AG10803 (cell line): Measurements from ENCODE around the gene POLD1.

ENCODE experiments used
- DNase-seq: peaks from one replicate; pipeline ENCODE4 v3.0.0; 2010; ENCODE audit warnings: low read depth
- H3K4me3 ChIP-seq: 2 replicates; pipeline ENCODE4 v1.5.1; 2011; ENCODE audit warnings: mild to moderate bottlenecking, low read length, control low read depth
- TF ChIP-seq, protein P1 (sequence below): conservative IDR thresholded peaks from 2 replicates; pipeline ENCODE4 v1.5.1; 2011; ENCODE audit warnings: mild to moderate bottlenecking, low read length, control low read depth, inconsistent platforms

The POLD1 gene

DNA sequence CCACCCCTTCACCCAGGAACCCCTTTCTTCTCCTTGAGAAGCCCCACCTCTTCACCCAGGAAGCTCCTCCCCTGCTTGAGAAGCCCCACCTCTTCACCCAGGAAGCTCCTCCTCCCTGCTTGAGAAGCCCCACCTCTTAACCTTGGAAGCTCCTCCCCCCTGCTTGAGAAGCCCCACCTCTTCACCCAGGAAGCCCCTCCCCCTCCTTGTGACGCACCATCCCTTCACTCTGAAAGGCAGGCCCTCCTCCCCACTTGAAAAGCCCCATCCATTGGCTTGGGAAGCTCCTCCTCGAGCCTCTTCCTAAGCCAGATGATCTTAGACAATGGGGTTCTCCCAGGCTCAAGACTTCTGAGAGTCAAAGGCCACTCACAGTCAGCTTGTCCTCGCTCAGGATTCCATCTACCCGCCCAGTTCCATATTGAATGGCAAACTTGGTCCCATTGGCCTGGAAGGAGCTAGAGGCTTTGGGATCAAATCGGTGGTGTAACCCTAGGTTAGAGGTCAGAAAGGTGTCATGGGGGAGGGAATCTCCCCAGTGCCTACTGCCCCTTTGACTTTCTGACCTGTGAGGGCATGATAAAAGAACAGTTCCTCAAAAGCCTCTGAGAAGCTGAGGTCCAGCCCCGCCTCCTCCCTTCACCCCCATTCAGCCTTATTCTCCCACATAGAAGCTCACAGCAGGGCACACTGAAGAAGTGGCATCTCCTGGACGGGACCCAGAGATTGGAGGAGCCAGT is 22.7 kb upstream of the POLD1 start:
- DNase-seq, result no peak
- H3K4me3 ChIP-seq, result no peak overlapping the region
- TF ChIP-seq, protein P1, sequence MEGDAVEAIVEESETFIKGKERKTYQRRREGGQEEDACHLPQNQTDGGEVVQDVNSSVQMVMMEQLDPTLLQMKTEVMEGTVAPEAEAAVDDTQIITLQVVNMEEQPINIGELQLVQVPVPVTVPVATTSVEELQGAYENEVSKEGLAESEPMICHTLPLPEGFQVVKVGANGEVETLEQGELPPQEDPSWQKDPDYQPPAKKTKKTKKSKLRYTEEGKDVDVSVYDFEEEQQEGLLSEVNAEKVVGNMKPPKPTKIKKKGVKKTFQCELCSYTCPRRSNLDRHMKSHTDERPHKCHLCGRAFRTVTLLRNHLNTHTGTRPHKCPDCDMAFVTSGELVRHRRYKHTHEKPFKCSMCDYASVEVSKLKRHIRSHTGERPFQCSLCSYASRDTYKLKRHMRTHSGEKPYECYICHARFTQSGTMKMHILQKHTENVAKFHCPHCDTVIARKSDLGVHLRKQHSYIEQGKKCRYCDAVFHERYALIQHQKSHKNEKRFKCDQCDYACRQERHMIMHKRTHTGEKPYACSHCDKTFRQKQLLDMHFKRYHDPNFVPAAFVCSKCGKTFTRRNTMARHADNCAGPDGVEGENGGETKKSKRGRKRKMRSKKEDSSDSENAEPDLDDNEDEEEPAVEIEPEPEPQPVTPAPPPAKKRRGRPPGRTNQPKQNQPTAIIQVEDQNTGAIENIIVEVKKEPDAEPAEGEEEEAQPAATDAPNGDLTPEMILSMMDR, result no peak

DNA sequence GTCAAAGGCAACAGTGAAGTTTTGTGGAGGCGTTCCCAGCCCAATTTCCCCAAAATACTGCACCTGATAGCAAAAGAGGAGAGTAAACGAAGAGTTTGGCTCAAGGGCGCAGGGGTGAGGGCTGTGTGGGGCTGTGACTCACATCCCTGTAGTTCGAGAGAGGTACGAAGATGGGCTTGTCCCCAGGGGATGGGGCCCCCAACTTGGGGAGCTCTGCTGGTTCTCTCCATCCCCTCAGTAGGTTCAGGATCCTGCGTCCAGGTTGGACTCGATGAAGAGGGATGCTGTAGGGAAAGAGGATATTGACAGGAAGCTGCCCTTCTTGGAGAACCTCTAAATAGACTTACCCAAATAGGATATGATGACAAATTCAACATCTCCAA is 22.1 kb upstream of the POLD1 start:
- H3K4me3 ChIP-seq, result no peak overlapping the region
- TF ChIP-seq, protein P1, result no peak
- no peak for DNase-seq

DNA sequence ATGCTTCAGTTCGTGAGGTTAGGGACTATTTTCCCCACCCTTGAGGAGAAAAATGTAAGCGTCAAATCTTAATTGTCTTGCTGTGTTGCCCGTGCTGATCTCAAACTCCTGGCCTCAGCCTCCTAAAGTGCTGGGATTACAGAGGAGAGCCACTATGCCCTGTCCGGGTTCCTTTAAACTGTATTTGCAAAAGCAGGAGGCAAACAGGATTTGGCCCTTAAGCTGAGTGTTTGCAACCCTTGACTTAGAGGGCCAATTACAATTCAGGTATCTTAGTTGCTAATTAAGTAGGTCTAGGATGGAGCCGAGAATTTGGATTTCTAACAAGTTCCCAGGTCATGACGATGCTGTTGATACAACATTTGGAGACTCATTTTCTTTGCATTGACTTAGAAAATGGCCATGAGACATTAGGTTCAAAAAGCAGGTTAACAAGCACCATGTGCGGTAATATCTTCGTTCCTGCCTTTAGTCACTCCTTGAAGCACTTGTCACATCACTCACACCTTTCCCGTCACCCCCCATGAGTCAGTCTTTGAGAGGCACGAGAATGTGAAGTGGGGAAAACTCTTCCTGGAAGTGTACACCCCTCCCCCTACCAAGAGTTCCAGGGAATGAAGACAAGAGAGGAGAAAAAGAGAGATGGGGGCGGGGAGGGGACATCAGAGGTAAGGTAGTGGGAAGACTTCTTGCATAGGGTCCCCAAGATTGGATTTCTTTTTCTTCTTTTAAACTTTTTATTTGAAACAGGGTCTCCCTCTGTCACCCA is 21.3 kb upstream of the POLD1 start:
- H3K4me3 ChIP-seq, result no peak overlapping the region
- DNase-seq, result no peak
- TF ChIP-seq, protein P1, result no peak

DNA sequence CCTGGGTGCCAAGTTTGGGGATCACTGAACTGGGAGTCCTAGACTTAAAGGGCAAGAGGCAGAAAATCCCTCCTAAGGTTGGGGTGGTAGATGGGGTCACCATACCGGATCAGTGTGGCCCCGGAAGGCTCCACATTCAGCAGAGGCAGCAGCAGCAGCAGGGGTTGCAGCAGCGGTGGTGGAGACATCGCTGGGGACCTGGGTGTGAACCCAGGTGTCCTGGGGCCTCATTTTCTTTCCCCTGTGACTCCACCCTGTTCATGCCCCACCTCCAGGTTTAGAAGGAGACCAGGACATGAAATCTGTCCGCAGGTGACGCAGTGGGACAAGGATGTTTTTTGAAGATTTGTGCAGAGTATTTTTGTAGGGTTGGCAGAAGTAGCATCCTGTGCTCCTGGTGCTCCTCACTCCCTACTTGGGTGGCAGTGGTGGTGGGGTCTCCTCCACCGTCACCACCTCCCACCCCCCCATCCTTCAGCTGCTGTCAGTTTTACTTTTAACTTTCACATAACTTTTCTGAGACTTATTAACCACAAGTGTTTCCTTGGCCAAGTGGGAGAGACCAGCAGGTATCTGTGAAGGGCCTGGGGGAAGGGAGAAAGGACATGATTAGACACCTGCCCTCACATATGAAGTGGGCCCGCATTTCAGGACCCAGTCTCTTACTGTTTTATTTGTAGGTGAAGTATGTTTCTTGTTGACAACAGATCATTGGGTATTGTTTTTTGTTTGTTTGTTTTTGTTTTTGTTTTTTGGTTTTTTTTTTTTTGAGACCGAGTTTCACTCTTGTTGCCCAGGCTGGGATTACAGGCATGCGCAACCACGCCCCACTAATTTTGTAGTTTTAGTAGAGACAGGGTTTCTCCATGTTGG is 18.5 kb upstream of the POLD1 start, which contains the start of gene NAPSA:
Gene NAPSA (minus strand): TSS at position 206 of the 873 bp plus-strand sequence. CDS start 18 bp downstream, at position 188.
- no peak for DNase-seq
- TF ChIP-seq, protein P1, result no peak
- no peak within 1 kb of the TSS for H3K4me3 ChIP-seq

DNA sequence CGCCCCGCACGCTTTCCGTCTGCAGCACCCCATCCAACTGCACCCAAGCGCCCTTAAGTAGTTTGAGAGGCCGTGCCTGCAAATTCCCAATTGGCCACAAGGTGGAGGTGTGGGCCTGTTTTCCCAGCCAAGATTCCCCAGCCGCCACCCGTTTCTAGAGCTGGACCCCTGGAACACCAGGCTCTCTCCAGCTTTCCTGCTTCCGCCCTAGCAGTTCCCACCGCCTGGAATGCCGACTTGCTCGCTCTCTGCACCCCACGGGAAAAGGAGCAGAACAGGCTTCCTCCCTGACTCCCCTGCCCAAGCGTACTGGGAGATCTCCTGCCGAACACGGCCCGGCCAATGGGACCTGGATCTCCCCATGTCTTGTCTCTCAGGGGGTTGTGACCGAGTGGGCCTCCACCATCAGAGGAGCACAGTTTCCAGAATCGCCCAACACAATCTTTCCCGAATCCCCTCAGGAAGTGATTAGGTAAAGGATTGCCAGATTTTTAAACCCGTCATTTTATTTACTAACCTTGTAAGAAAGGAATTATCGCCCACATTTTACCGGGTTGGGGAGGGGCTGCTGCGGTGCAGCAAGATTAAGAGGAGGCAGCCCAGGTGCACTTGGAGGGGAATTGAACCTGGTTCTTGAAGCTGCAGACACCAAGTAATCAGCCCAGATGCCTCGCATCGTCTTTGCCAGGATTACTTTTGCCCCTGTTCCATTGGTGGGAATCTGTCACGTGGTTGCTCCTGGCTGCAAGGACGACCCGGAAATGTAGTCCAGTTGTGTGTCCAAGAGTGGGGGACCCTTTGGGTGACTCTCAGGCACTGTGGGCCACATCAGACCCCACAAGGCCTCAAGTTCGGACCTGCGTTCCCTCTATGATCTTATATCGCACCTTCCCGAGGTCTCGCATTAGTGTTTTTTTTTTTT is 15.2 kb upstream of the POLD1 start:
- DNase-seq, result peak; percentile 87
- peak overlapping the region; percentile 89 for H3K4me3 ChIP-seq
- TF ChIP-seq, protein P1, result peak; percentile 73

DNA sequence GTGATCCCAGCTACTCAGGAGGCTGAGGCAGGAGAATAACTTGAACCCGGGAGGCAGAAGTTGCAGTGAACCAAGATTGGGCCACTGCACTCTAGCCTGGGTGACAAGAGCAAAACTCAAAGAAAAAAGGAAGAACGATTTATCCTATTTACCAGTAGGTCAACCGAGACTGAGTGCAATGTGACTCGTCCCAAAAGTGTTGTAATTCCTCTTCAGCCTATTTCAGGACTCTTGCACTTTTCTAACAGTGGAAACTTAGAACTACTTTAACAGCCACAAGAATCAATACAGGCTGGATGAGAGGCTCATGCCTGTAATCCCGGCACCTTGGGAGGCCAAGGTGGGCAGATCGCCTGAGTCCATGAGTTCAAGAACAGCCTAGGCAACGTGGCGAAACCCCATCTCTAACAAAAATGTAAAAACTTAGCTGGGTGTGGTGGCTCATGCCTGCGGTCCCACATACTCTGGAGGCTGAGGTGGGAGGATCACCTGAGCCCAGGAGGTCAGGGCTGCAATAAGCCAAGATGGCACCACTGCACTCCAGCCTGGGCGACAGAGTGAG is 12.2 kb upstream of the POLD1 start:
- TF ChIP-seq, protein P1, result no peak
- no peak for DNase-seq
- H3K4me3 ChIP-seq, result no peak overlapping the region
